ENCODE data around the gene GPC4.

GPC4 gene

DNA sequence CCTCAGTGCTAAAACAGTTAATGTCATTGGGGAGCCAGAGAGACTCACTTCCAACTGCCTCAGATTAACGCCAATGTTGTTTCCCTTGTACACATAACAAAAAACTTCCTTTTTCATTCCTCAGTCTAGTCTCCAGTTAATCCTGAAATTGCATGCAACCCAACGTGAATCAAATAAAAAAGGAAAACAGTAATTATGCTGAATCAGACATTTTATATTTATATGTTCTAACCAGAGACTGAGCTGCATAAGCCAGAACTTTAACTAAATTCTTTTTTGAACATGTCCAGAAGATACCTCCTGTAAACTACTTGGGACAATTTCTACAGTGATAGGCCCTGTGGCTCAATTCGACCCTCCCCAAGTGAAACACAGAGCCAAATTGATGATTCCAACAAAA, 4.7 kb downstream of the GPC4 start:
- no peak for DNase-seq

DNA sequence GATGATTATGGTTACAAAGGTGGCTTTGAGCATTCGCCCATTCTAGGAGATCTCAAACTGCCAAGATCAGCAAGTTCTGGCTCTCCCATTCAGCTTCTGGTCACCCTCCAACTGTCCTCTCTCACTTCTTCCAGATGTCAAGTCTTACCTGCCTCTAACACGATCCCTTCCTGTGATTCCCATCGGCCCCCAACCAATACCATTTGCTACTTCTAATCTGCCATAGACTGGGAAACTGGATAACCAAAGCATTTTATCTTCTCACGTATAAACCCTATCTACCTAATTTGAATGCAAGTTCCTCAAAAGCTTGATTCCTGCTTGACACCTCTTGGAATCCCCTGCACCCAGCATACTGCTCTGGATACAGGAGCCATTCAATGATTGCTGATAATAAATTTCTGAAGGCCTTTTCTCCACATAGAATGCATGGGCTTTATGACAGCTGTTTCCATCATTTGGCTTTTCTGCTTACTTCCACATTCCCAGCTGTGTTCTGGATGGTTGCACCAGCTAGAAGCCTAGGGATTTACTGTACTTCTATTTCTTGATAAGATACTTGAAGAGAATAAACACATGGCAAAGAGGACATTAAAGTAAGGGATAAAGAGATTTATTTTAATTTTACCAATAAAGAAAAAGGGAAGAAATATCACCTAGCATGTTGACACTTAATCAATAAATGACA, 9.6 kb downstream of the GPC4 start:
- no peak for DNase-seq

DNA sequence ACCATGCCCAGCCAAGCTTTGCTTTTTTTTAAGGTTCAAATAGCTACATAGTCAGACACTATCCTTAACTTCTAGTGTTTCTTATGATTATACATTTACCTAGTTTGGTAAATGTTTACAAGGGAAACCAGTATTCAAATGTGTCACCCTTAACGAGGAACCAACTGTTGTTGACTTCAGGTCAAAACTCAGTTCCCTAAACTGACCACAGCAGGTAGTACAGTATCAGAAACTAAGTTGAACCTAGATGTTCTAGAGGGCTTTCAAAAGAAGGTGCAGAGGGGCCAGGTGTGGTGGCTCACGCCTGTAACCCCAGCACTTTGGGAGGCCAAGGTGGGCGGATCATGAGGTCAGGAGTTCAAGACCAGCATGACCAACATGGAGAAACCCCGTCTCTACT, 11.3 kb downstream of the GPC4 start:
- DNase-seq, result no peak

DNA sequence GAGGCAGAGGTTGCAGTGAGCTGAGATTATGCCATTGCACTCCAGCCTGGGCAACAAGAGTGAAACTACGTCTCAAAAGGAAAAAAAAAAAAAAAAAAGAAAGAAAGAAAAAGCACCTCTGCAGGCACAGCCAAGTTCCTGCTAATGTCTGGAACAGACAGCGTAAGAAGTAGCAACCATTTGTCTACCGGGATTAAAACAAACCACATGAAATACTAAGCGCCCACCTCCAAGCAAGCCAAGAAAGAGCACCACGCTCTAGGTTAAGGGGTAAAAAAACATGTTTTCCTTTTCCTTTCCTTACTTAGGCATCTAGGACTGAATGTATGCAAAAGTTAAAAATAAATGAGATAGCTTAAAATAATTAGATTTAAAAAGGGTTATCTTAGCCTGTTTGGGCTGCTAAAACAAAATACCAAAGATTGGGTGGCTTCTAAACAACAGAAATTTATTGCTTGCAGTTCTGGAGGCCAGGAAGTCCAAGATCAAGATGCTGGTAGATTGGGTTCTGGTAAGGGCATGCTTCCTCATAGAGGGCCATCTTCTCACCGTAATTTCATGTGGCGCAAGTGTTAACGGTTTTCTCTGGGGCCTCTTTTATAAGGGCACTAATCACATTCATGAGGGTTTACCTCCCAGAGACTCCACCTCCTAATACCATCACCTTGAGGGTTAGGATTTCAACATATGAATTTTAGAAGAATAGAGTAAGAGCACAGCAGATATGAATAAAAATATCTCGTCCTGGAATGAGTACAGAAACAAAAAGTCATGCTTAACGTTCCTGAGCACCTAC, 12.3 kb downstream of the GPC4 start:
- no peak for DNase-seq

DNA sequence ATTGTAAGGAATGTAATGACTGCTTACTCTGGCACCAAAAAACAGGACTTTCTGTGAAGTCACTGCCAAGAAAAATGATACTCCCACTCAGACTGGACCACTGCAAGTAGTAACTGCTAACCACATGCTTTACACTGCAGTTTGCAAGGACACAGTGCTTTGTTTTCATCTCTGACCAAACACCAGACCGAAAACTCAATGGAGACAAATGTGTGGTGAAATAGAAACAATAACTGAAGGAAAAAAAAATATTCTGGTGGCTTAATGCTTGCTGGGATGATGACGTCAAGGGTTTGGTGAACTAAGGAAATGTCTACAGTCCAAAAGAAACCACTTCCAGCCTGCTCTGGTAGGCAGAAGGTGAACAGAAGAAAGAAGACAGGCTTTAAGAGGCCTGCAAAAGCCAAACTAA, 13.2 kb downstream of the GPC4 start:
- DNase-seq, result no peak

DNA sequence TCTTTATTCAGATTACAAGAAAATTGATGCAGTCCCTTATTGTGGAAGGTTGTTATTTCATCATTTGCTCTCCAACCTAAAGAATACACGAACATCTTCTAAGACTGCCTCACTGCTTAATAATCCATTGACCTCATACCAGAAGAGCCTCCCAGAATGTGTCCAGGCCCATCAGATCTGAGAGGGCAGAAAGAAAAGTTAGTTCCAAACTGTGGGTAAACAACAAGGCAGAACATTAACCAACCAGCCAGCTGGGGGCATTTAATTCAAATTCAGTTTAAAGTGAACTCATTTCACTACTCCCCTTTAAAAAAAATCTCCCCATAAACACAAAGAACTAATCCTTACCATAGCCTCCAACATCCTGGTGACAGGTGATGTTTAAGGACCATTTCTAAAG, 13.8 kb downstream of the GPC4 start:
- no peak for DNase-seq

DNA sequence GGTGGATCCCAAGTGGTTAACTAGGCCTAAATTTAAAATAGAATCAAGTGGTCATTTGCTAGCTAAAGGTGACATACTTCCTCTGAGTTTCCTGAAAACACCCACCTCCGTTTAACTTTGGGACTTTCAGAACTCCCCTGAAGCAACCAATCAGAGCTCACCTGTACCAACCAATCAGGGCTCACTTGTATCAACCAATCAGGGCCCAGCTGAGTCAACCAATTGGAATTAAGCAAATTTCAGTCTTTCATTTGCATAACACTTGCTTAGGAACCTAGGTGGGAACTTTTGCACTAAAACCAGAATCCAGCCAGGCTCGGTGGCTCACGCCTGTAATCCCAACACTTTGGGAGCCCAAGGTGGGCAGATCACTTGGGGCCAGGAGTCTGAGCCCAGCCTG, 15.9 kb downstream of the GPC4 start:
- no peak for DNase-seq

DNA sequence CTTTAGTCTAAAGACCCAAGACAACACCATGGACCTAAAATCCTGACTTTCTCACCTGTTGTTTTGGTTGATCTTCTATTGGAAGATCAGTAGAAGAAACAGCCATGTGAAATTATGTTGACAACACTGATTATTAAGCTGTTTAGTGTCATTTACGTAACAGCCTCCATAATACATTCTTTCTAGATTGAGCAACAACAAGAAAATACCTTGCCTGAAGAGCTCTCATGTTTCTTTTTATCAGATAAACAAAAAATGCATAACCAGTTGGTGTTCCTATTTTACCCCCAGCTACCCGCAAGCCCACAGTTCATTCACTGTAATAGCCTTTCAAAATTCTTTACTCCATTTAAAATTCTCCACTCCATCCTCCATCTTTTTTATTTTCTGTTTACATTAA, 20.5 kb downstream of the GPC4 start:
- no peak for DNase-seq

DNA sequence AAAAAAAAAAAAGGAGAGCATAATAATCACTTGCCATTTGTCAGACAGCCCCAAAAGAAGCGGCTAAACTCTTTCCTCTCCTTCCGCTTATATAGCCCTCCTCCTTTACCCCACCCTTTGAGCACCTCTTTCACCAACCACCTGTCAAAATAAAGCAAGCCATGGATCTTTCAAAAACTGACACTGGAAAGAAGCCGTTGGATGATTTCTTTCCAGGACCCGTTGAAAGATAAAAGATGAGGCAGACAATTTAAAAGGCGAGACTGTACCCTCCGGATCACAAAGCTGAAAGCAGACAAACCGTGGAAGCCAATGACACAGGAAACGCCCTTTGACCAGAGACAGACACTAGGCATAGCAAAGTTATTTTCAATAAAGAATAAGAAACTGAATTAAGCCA, 22.6 kb downstream of the GPC4 start:
- no peak for DNase-seq

DNA sequence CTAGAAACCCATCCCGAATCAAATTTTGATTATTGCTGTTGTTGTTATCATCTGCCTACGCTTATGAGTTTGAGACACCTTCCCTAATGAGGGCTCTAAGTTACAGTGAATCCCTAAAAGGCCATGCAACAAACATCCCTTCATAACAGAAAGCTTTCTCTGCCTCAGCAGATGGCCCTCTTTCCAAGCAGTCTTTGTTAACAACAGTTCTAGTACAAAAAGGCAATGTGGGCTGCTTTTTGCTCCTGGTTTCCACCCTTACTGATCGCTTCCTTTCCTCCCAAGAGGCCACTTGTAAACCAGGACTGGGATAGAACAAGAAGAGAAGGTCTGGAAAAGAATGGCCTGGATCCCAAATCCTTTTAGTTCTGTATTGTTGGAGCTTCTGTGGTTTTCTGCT, 24.2 kb downstream of the GPC4 start:
- no peak for DNase-seq

DNA sequence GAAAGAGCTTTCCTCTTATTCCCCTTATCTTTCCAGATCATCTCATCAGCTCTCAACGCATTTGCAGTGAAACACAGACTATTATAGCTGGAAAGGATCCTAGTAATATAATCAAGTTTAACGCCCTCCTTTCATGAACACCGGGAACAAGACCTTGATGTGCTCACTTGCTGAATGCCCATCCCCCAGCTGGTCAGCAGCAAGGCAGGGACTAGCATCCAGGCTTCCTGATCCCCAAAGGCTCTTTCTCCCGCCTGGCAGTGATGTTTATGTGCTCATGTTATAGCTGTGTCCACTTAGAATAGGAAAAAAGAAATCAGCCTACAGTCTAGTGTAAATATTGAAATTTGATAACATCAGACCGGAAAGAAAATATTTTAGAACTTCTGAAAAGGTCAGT, 24.6 kb downstream of the GPC4 start:
- DNase-seq, result no peak

DNA sequence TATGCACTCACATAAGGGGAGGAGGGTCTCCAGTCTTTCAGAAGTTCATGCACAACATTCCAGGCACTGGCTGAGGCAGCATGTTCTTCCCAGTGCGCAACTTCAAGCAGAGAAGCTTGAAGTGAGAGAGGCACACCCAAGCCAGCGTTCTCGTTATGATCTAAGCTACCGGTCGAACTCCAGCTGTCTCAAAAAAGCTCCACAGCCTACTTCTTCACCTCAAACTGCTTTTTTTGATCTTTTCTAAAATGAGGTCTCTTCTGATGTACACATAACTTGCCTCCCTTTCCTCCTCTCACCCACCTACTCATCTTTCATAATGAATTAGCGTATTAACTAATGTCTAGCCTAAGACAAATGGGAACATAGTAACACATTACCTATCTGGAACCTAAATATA, 25.3 kb downstream of the GPC4 start:
- no peak for DNase-seq

DNA sequence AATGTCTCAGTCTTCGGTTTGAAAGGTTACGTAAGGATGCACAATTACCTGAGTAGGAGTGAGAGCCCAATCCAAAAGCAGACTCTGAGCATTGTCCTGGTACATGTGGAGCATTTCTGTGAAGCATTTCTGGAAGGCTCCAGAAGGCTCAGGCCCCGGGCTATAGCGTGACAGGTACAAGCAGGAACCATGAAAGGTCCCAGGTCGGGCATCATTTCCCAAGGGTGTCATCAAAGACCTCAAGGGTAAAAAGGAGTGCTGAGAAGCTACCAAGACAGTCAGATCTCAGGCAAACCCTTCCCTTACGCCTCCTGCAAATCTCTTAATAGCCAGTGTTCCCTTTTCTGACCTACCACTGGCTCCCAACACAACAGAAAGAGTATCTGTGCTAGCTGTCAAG, 30.8 kb downstream of the GPC4 start:
- no peak for DNase-seq

DNA sequence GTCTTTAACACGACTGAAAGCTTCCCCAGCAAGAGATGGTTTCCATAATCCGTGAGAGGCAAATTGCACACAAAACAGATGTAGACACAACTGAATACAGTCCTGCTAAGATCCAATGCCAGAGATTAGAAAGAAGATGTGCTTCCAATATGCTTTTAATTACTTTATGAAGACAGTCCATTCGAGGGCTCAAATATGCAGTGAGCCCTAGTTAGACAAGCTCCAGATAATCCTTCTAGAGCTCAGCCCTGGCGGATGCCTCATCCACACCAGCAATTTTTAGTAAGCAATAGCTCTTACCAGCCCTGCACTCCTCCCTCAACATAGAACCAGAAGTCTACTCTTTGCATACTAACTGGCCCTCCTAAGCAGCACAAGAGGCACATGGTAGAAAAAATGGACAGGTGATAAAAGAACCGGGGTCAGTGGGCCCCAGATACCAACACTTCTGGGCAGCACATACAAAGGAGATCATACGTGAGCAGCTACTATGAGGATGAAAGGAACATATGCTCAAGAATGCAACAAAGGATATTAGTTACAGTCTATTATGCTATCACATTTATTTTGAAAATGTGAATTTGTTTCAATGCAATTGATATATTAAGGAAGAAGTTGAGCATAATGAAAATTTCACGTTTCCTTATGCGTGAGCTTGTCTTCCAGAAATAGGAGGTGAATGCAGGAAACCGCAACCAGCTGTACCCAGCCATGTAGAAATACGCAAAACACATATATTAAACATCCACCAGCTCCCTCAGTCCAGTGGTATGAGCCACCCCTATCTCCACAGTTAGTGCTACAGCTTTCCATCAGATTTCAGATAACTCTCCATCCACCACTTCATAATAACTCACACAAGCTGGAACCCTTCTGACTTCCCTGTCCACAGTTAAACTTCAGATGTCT, 34.3 kb downstream of the GPC4 start:
- no peak for DNase-seq

DNA sequence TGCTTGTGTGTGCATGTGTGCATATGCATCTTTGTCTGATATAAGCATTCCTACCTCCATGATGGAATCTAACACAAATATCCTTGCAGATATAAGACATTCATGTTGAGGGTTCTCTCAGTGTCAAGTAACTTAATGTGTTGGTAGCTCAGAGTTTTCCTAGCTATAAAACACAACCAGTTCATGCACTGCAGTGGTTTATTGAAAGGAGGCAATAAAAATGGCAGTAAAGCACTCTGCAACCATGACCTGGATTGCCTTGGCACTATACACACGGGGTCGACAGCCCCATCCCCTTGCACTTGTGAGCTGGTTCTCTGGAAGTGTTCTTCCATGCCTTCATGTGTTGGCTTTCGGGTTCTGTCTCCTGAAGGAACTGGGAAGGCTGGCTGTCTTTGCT, 38.9 kb downstream of the GPC4 start:
- no peak for DNase-seq

DNA sequence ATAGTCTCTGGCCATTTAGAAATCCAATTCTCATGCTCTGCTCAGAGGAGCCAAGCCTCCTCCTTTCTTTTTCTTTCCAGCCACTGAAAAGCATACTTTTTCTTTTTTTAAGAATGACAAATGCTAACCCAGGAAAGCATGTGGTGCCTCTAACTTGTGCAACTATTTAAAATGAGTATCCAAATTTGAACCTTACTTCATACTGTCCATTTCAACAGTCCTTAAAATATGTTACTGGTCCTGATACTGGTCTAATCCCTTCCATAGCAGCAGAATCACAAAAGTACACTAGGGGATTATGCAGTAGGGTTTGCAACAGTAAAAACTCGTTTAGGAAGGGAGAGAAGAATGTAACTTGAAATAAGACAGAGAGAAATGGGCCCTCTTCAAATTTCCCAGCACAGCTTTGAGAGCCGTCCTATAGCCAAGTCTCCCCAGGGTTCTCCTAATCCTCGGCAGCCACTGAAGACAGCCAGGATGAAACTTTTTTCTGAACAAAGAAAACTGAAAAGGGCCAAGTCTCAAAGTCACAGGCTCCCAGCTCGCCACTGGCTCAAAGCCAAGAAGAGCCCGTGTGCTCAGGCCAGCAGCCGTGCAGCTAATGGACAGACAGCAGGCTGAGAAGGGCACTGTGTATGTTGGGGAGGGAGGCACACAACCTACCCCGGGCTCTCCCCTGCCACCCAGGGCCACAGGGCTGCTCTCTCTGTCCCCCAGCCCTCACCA, 39.5 kb downstream of the GPC4 start:
- DNase-seq, result no peak

DNA sequence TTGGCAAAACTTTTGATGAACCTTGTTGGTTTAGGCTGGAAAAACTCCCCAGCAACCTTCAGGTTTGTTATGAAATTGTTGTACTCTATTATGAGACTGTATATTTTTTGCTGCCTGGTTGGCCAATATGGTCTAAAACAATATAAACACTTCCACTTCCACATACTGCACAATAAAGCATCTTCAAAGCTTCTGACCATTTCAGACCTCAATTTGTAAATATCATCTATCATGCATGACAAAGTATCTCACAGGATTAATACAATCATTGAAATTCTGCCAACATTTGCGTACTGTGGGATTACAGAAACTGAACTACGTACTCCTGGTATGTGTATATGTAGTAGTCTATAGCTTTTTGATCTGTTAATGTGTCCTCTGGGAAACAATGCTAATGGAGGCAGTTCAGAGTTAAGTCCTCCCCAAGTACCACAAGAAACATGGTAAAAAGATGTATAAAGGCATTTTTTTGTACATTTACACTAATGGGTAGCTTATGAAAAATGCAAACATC, 40.4 kb downstream of the GPC4 start:
- no peak for DNase-seq

DNA sequence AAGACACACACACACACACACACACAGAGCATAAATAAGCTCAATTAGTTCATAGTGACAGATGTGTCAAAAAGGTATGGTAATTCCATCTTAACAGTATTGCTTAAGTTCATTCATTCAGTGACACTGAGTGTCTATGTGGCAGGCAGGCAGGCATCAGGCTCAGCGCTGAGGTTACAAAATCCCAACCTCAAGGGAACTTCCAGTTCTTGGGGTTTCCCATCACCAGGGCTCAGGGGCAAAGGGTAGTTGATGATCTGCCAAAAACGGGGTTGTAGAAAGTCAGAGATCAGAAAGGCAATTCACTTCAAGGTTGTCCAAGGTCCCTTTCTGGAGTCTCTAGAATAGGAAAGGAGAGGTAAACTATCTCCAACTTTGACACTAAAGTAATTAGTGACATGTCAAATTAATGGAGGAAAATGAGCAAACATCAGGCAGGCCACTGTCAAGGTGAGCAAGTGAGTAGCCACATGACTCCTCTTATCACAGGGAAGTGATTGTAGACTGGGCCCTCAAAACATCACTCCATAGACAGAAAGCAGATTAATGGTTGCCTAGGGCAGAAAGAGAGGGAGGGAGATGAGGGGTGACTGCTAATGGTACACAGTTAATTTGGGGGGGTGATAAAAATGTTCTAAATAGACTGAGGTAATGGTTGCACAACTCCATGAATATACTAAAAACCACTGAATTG, 41.8 kb downstream of the GPC4 start:
- no peak for DNase-seq

DNA sequence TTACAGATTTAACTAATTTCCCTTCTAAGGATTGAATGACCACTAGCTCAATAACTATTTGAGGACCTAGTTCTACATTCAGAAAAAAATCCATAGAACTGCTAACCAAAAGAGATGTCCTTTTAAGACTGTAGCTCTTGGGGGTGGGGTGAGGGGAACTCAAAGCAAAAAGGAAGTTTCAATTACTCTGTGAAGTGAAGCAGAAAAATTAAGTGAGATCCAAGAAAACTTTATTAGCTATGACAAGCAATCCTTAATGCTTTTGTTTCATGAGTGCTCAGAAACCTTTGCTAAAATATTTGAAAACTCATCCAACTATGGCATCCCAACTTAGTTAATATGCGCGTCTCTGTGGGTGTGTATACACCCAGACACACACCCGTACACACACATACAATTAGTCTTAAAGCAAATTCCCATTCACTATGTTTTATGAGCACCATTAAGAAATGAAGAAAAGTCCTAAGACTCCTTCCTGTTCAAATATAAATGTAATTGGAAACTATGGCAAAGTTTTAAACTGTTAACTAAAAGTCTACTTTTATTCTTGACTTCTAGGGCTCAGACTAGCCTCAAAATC, 44.5 kb downstream of the GPC4 start:
- DNase-seq, result no peak

DNA sequence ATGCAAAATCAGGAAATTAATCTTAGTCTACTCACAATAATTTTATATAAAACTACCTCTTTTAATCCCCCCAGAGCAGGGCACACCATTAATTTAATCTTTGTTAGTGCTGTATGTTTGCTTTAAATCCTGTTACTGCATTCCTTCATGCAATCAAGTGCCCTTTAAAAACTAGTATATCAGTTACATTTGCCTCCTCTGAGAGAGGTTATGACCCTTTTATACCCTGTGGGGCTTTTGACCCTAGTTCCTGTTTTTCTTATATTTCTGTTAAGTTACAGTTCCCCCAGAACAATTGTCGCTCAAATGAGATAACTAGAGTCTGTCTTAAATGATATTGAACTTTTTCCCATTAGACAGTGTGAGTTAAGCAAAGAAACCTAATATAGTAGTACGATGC, 46.2 kb downstream of the GPC4 start:
- no peak for DNase-seq

DNA sequence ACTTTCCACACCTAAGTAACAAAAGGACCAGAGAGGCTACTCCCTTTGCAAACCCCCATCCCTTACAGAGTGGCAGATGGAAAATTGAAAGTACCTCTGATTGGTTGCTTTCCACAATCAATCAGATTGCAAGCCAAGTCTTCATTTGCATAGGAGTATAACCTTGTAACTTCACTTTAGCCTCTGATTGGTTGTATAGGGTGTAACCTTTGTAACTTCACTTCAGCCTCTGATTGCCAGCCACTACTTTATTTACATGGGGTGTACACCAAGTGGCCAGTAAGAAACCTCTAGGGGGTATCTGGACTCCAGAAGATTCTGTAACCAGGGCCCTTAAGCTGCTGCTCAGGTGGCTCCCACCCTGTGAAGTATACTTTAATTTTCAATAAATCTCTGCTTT, 48.6 kb downstream of the GPC4 start:
- no peak for DNase-seq
